Measurements from ENCODE around the gene CCNF. TPM values are rescaled to one million over a fixed set of nuclear protein-coding genes. Genes with fewer than 3 reads are reported as not detected.
A peak's percentile ranks its signal among the peaks of the same experiment; 100 is the strongest.

CCNF gene
- total and polyA plus RNA-seq, 7 experiments from 2014 or later, result 0.41 to 50.1 (median 3.4) TPM

DNA sequence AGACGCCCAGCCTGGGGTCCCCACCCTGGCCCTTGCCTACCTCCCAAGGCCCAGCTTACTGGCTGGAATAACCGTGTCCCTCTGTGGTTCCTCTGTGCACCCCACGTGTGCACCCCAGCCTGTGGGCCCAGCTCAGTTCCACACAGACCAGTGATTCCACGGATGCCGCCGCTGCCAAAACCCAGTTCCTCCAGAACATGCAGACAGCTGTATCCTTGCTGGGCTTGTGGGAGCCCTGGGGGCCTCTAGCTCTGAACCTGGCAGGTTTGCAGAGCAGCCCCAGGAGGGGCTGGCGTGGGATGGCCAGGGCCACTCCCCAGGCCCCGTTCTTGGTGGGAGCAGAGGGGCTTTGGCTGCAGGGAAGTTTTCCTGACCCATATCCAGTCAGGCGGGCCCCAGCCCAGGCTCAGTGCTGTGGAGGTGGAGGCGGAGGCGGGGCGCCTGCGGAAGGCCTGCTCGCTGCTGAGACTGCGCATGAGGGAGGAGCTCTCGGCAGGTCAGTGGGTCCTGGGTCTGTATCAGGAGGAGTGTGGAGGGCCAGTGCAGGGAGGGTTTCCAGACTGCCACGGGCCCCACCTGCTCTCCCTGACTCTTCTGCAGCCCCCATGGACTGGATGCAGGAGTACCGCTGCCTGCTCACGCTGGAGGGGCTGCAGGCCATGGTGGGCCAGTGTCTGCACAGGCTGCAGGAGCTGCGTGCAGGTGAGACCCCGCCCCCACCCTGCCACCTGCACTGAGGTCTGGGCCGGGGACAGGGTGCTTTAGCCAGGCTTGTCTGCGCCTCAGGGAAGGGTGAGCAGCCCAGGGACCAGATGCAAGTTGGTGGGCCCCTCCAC lies 33.0 kb downstream of the CCNF start:
- H3K4me1 Mint-ChIP-seq, result peaks cover 4 to 14% (median 5%) of the 10 kb centered on the region in 7 donors
- Histone ChIP-seq H3K27ac (ENCODE audit: low read depth, low read length) (no peak overlapping the region), H3K27me3 (ENCODE audit: control insufficient read depth in 2 of 2, insufficient read depth in 2 of 2, low read length in 2 of 2) (no peaks in the 10 kb centered on the region), H3K4me3 (ENCODE audit: low read length) (no peak overlapping the region), H3K4me1 (ENCODE audit: control insufficient read depth in 2 of 2, insufficient read depth in 2 of 2, low read length in 2 of 2) (peaks cover 5 to 8% of the 10 kb centered on the region in 2 donors), H3K36me3 (ENCODE audit: control insufficient read depth in 2 of 3, insufficient read depth in 3 of 3, low read length in 3 of 3) (peaks cover 0 to 1% (median 0%) of the 10 kb centered on the region in 3 experiments), H3K9me3 (ENCODE audit: control insufficient read depth in 2 of 3, low read length in 3 of 3) (no peaks in the 10 kb centered on the region)
- H3K27ac Mint-ChIP-seq, result no peak overlapping the region
- DNase-seq (no peak), ATAC-seq (no peak)
- H3K27me3 Mint-ChIP-seq, result peaks cover 0 to 10% (median 0%) of the 10 kb centered on the region in 5 donors
- POLR2A ChIA-PET, result no interaction called here
- CTCF ChIA-PET, result no interaction called here
- intact Hi-C loops (cut with micrococcal nuclease), result no loop called here
- peaks cover 0 to 4% (median 0%) of the 10 kb centered on the region in 5 donors for H3K36me3 Mint-ChIP-seq
- no peak overlapping the region for H3K4me3 Mint-ChIP-seq
- H3K9me3 Mint-ChIP-seq, result no peaks in the 10 kb centered on the region

DNA sequence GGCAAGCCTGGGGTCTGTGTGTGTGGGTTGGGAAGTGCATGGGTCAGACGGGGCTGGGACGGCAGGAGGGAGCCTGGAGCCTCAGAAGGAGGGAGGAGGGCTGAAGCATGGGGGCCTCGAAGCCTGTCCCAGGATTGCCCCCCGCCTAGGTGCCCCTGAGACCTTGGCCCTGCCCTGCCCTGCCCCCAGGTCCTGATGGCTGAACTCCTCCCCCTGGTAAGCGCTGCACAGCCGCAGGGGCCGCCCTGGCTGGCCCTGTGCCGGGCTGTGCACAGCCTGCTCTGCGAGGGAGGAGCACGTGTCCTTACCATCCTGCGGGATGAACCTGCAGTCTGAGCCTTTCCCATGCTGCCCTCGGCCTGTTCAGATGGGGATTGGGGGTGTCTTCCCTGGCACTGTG lies 35.1 kb downstream of the CCNF start:
- no peaks in the 10 kb centered on the region for H3K9me3 Mint-ChIP-seq
- H3K4me3 Mint-ChIP-seq, result no peak overlapping the region
- peaks cover 4 to 10% (median 8%) of the 10 kb centered on the region in 7 donors for H3K4me1 Mint-ChIP-seq
- Histone ChIP-seq H3K4me3 (ENCODE audit: low read length) (no peak overlapping the region), H3K27me3 (ENCODE audit: control insufficient read depth in 2 of 2, insufficient read depth in 2 of 2, low read length in 2 of 2) (peaks cover 0 to 7% of the 10 kb centered on the region in 2 donors), H3K27ac (ENCODE audit: low read depth, low read length) (no peak overlapping the region), H3K4me1 (ENCODE audit: control insufficient read depth in 2 of 2, insufficient read depth in 2 of 2, low read length in 2 of 2) (peaks cover 3 to 5% of the 10 kb centered on the region in 2 donors), H3K36me3 (ENCODE audit: control insufficient read depth in 2 of 3, insufficient read depth in 3 of 3, low read length in 3 of 3) (no peaks in the 10 kb centered on the region), H3K9me3 (ENCODE audit: control insufficient read depth in 2 of 3, low read length in 3 of 3) (no peaks in the 10 kb centered on the region)
- H3K27me3 Mint-ChIP-seq, result peaks cover 0 to 24% (median 0%) of the 10 kb centered on the region in 5 donors
- POLR2A ChIA-PET, result no interaction called here
- no peak for DNase-seq
- H3K27ac Mint-ChIP-seq, result no peak overlapping the region
- intact Hi-C loops (cut with micrococcal nuclease), result no loop called here
- ATAC-seq, result no peak
- CTCF ChIA-PET, result no interaction called here
- H3K36me3 Mint-ChIP-seq, result peaks cover 0 to 2% (median 0%) of the 10 kb centered on the region in 5 donors

- CTCF ChIA-PET, result no interaction called here
- H3K4me3 Mint-ChIP-seq, result peak overlapping the region in 1 of 10 donors; percentile 16
These were observed 36.6 kb downstream of the CCNF start for GRCh38 chr16:2465653-2466415.

GRCh38 chr16:2466667-2467527 lies 37.6 kb downstream of the CCNF start:
- H3K36me3 ChIP-seq (ENCODE audit: control insufficient read depth in 2 of 3, insufficient read depth in 3 of 3, low read length in 3 of 3), result no peaks in the 10 kb centered on the region
- Mint-ChIP-seq H3K27me3 (peaks cover 12 to 40% (median 12%) of the 10 kb centered on the region in 5 donors), H3K36me3 (no peaks in the 10 kb centered on the region), H3K4me3 (peak overlapping the region in 1 of 10 donors; percentile 40), H3K4me1 (peaks cover 0 to 13% (median 3%) of the 10 kb centered on the region in 7 donors), H3K9me3 (no peaks in the 10 kb centered on the region), H3K27ac (no peak overlapping the region)
- H3K9me3 ChIP-seq (ENCODE audit: control insufficient read depth in 2 of 3, low read length in 3 of 3), result no peaks in the 10 kb centered on the region
- CTCF ChIA-PET, result no interaction called here
- no peak overlapping the region for H3K27ac ChIP-seq (ENCODE audit: low read depth, low read length)
- H3K4me1 ChIP-seq (ENCODE audit: control insufficient read depth in 2 of 2, insufficient read depth in 2 of 2, low read length in 2 of 2), result no peaks in the 10 kb centered on the region
- intact Hi-C loops (cut with micrococcal nuclease), result no loop called here
- DNase-seq (no peak), ATAC-seq (no peak)
- peaks cover 0 to 16% of the 10 kb centered on the region in 2 donors for H3K27me3 ChIP-seq (ENCODE audit: control insufficient read depth in 2 of 2, insufficient read depth in 2 of 2, low read length in 2 of 2)
- POLR2A ChIA-PET, result interaction anchor here (0.5 kb wide), 1 partner anchor 524 kb away, joined by 3 read pairs; the partner anchor contains the start of gene MSRB1
- no peak overlapping the region for H3K4me3 ChIP-seq (ENCODE audit: low read length)

More at GRCh38 chr16:2465653-2466415, 36.6 kb downstream of the CCNF start:
- no peaks in the 10 kb centered on the region for H3K36me3 ChIP-seq (ENCODE audit: control insufficient read depth in 2 of 3, insufficient read depth in 3 of 3, low read length in 3 of 3)
- H3K36me3 Mint-ChIP-seq, result no peaks in the 10 kb centered on the region
- DNase-seq (no peak), ATAC-seq (no peak)
- intact Hi-C loops (cut with micrococcal nuclease), result no loop called here
- no peaks in the 10 kb centered on the region for H3K9me3 ChIP-seq (ENCODE audit: control insufficient read depth in 2 of 3, low read length in 3 of 3)
- no peaks in the 10 kb centered on the region for H3K4me1 ChIP-seq (ENCODE audit: control insufficient read depth in 2 of 2, insufficient read depth in 2 of 2, low read length in 2 of 2)
- H3K27ac Mint-ChIP-seq, result no peak overlapping the region
- H3K27ac ChIP-seq (ENCODE audit: low read depth, low read length), result no peak overlapping the region
- peaks cover 0 to 13% (median 3%) of the 10 kb centered on the region in 7 donors for H3K4me1 Mint-ChIP-seq
- POLR2A ChIA-PET, result no interaction called here
- peaks cover 0 to 15% of the 10 kb centered on the region in 2 donors for H3K27me3 ChIP-seq (ENCODE audit: control insufficient read depth in 2 of 2, insufficient read depth in 2 of 2, low read length in 2 of 2)
- H3K4me3 ChIP-seq (ENCODE audit: low read length), result no peak overlapping the region
- no peaks in the 10 kb centered on the region for H3K9me3 Mint-ChIP-seq
- peaks cover 12 to 39% (median 12%) of the 10 kb centered on the region in 5 donors for H3K27me3 Mint-ChIP-seq

DNA sequence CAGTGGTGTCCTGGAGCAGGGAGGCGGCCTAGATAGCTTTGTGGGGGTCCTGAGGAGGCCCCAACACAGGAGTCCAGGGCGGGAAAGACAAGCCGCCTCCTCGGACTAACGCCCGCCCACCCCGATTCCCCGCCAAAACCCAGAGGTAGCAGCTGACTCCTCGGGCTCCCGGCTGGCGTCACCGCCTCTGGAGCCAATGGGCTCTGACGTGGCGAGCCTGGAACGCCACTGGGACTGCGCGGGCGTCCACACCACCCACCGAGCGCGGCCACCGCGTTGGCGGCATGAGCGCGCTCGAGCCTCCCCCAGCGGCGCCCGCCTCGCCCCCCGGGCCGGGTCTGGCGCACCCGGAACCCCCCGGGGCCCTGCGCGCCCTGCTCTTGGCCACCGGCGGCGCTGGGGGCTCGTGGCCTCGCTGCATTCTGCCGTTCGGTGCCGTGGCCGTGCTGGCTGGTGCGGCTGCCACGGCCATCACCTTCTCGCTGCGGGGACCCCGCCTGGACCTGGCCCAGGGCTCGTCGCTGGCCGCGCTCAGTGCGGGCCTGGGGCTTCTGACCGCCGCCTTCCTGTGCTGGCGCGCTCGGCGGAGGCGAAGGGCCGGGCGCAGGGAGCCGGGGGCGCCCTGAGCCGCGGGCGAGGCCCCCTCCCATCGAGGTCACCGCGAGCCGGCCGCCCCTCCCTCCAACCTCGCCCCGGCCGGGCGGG lies 38.4 kb downstream of the CCNF start:
- CTCF ChIA-PET, result no interaction called here
- H3K4me1 Mint-ChIP-seq, result peaks cover 0 to 13% (median 3%) of the 10 kb centered on the region in 7 donors
- H3K27ac Mint-ChIP-seq, result no peak overlapping the region
- Histone ChIP-seq H3K27me3 (ENCODE audit: control insufficient read depth in 2 of 2, insufficient read depth in 2 of 2, low read length in 2 of 2) (peaks cover 2 to 19% of the 10 kb centered on the region in 2 donors), H3K4me1 (ENCODE audit: control insufficient read depth in 2 of 2, insufficient read depth in 2 of 2, low read length in 2 of 2) (peaks cover 0 to 4% of the 10 kb centered on the region in 2 donors), H3K36me3 (ENCODE audit: control insufficient read depth in 2 of 3, insufficient read depth in 3 of 3, low read length in 3 of 3) (no peaks in the 10 kb centered on the region), H3K9me3 (ENCODE audit: control insufficient read depth in 2 of 3, low read length in 3 of 3) (no peaks in the 10 kb centered on the region), H3K4me3 (ENCODE audit: low read length) (no peak overlapping the region), H3K27ac (ENCODE audit: low read depth, low read length) (no peak overlapping the region)
- H3K9me3 Mint-ChIP-seq, result no peaks in the 10 kb centered on the region
- DNase-seq, result peak in 1 of 9 donors; percentile 48
- H3K27me3 Mint-ChIP-seq, result peaks cover 12 to 43% (median 12%) of the 10 kb centered on the region in 5 donors
- POLR2A ChIA-PET, result interaction anchor here (0.5 to 1.0 kb wide), 2 partner anchors 11 to 525 kb away, joined by 3 read pairs; partner anchors contain the start of gene MSRB1
- ATAC-seq, result peak; percentile 25
- H3K4me3 Mint-ChIP-seq, result peak overlapping the region in 1 of 10 donors; percentile 70
- no peaks in the 10 kb centered on the region for H3K36me3 Mint-ChIP-seq
- intact Hi-C loops (cut with micrococcal nuclease), result no loop called here

All from naive thymus-derived CD4-positive, alpha-beta T cell (primary cell).